Smooth muscle cell (in vitro differentiated cells): ENCODE measurements around the gene SP3. TPM values are rescaled to one million over a fixed set of nuclear protein-coding genes. Genes with fewer than 3 reads are reported as not detected.

Experiments
- DNase-seq: peaks from one replicate; lab custom pipeline; 2025; ENCODE audit not compliant: unreplicated experiment; lab: John Stamatoyannopoulos, UW
- H2AFZ ChIP-seq: fragments of 200-600 bp; sonication (generic); 2 replicates; pipeline ENCODE4 v1.6.0; 2016; ENCODE audit warnings: antibody characterized with exemption, low read depth, mild to moderate bottlenecking
- H3F3A ChIP-seq: fragments of 200-600 bp; sonication (generic); 2 replicates; pipeline ENCODE4 v1.6.0; 2017; ENCODE audit warnings: antibody characterized with exemption, low read depth
- H3K27ac ChIP-seq: fragments of 200-600 bp; sonication (generic); 2 replicates; pipeline ENCODE4 v1.5.1; 2016; ENCODE audit warnings: low read depth, mild to moderate bottlenecking
- H3K27me3 ChIP-seq: fragments of 200-600 bp; sonication (generic); 2 replicates; pipeline ENCODE4 v1.6.1; 2016; ENCODE audit warnings: low read depth, mild to moderate bottlenecking
- H3K36me3 ChIP-seq: fragments of 200-600 bp; sonication (generic); 2 replicates; pipeline ENCODE4 v1.5.1; 2016; ENCODE audit warnings: low read depth
- H3K4me1 ChIP-seq: fragments of 200-600 bp; sonication (generic); 2 replicates; pipeline ENCODE4 v1.5.1; 2016; ENCODE audit warnings: low read depth
- H3K4me2 ChIP-seq: fragments of 200-600 bp; sonication (generic); 2 replicates; pipeline ENCODE4 v1.6.0; 2016; ENCODE audit warnings: mild to moderate bottlenecking
- H3K4me3 ChIP-seq: fragments of 200-600 bp; sonication (generic); 2 replicates; pipeline ENCODE4 v1.5.1; 2016; ENCODE audit warnings: mild to moderate bottlenecking
- H3K79me2 ChIP-seq: fragments of 200-600 bp; sonication (generic); 2 replicates; pipeline ENCODE4 v1.6.0; 2016; ENCODE audit warnings: low read depth, mild to moderate bottlenecking
- H3K9ac ChIP-seq: fragments of 200-600 bp; sonication (generic); 2 replicates; pipeline ENCODE4 v1.6.0; 2016; ENCODE audit warnings: low read depth
- H3K9me3 ChIP-seq: fragments of 200-600 bp; sonication (generic); replicated peaks from 2 replicates; pipeline ENCODE4 v1.5.1; 2016; ENCODE audit warnings: low read depth
- H4K20me1 ChIP-seq: fragments of 200-600 bp; sonication (generic); 2 replicates; pipeline ENCODE4 v1.6.0; 2016; ENCODE audit warnings: low read depth
- CTCF ChIP-seq: fragments of 200-600 bp; sonication (generic); IDR thresholded peaks from 2 replicates; pipeline ENCODE4 v1.5.1; 2017; ENCODE audit warnings: borderline replicate concordance, mild to moderate bottlenecking, antibody characterized with exemption; ENCODE audit not compliant: insufficient read depth, poor library complexity, severe bottlenecking
- WGBS: methylation state at CpG from one replicate; pipeline ENCODE4 v1.1.7; 2016; ENCODE audit warnings: low lambda C conversion rate; 5-methylcytosine and 5-hydroxymethylcytosine counted together
- polyA plus RNA-seq: library from polyadenylated mRNA; unstranded; fragments of >200 nt; fragmentation: Nextera tagmentation; extraction: Ambion mirVana; gene quantifications from 2 replicates; pipeline ENCODE4 v1.2.1, GENCODE V29; 2016
- total RNA-seq: library from RNA; depleted of rRNA; stranded (reverse); fragments of >200 nt; gene quantifications from 2 replicates; pipeline ENCODE4 v1.2.3, GENCODE V29; 2014

SP3 gene
- total and polyA plus RNA-seq, 2 experiments from 2014 or later = 24.5 to 84.5 TPM

GRCh38 chr2:173972636-173973035 is 7.5 kb upstream of the SP3 start:
- H2AFZ ChIP-seq = no peak overlapping the region
- H3K4me1 ChIP-seq = peaks cover 7% of the 10 kb centered on the region
- H4K20me1 ChIP-seq = no peaks in the 10 kb centered on the region
- 43% methylated on average over 3 of the region's 3 CpGs for WGBS
- H3F3A ChIP-seq = no peaks in the 10 kb centered on the region
- no peaks in the 10 kb centered on the region for H3K9me3 ChIP-seq
- no peaks in the 10 kb centered on the region for H3K27me3 ChIP-seq
- no peaks in the 10 kb centered on the region for H3K79me2 ChIP-seq
- H3K4me2 ChIP-seq = no peak overlapping the region
- no peak for DNase-seq
- TF ChIP-seq CTCF = no peak
- H3K9ac ChIP-seq = no peak overlapping the region
- no peak overlapping the region for H3K27ac ChIP-seq
- no peak overlapping the region for H3K4me3 ChIP-seq
- no peaks in the 10 kb centered on the region for H3K36me3 ChIP-seq

- H3K27me3 ChIP-seq = no peaks in the 10 kb centered on the region
- no peak overlapping the region for H3K27ac ChIP-seq
- H3K4me2 ChIP-seq = no peak overlapping the region
- no peak overlapping the region for H3K9ac ChIP-seq
- no peak for TF ChIP-seq CTCF
- no peaks in the 10 kb centered on the region for H4K20me1 ChIP-seq
- H2AFZ ChIP-seq = no peak overlapping the region
- no peak for DNase-seq
- peaks cover 7% of the 10 kb centered on the region for H3K4me1 ChIP-seq
- H3K4me3 ChIP-seq = no peak overlapping the region
- H3F3A ChIP-seq = peaks cover under 1% of the 10 kb centered on the region
- no peaks in the 10 kb centered on the region for H3K36me3 ChIP-seq
- 92% methylated on average over 2 of the region's 2 CpGs for WGBS
- H3K79me2 ChIP-seq = peaks cover 2% of the 10 kb centered on the region
- H3K9me3 ChIP-seq = no peaks in the 10 kb centered on the region
Measured at GRCh38 chr2:173972165-173972564, 7.0 kb upstream of the SP3 start.

GRCh38 chr2:173970516-173970924 is 5.3 kb upstream of the SP3 start:
- Histone ChIP-seq H3K27me3 (no peaks in the 10 kb centered on the region), H2AFZ (no peak overlapping the region), H3K4me3 (no peak overlapping the region), H3K4me2 (no peak overlapping the region), H3F3A (peaks cover 16% of the 10 kb centered on the region), H3K36me3 (no peaks in the 10 kb centered on the region), H3K9ac (no peak overlapping the region), H3K9me3 (no peaks in the 10 kb centered on the region), H3K27ac (no peak overlapping the region), H4K20me1 (no peaks in the 10 kb centered on the region), H3K4me1 (peaks cover 18% of the 10 kb centered on the region), H3K79me2 (peaks cover 6% of the 10 kb centered on the region)
- TF ChIP-seq CTCF = no peak
- DNase-seq = no peak

- Histone ChIP-seq H3K9ac (no peak overlapping the region), H3K4me2 (peak overlapping the region; percentile 52), H3K27ac (no peak overlapping the region), H3K9me3 (no peaks in the 10 kb centered on the region), H3K4me3 (no peak overlapping the region), H3K79me2 (peaks cover 6% of the 10 kb centered on the region), H4K20me1 (no peaks in the 10 kb centered on the region), H3K4me1 (peaks cover 18% of the 10 kb centered on the region), H3K36me3 (no peaks in the 10 kb centered on the region), H3K27me3 (no peaks in the 10 kb centered on the region), H2AFZ (no peak overlapping the region), H3F3A (peaks cover 18% of the 10 kb centered on the region)
- no peak for TF ChIP-seq CTCF
- DNase-seq = no peak
- 15% methylated on average over 1 of the region's 1 CpG for WGBS
Measured at GRCh38 chr2:173969886-173970285, 4.7 kb upstream of the SP3 start.
